A673 (cell line): ENCODE results near the gene TBCEL. TPM values are rescaled to one million over a fixed set of nuclear protein-coding genes. Genes with fewer than 3 reads are reported as not detected.

Experiments used
- BruUV-seq: library from RNA; stranded (reverse); fragments of 400-500 nt; replicated peaks from 2 replicates; lab custom pipeline; 2021; lab: Mats Ljungman, UMichigan
- CTCF ChIA-PET: fragments of 300-600 bp; sonication (Branson Sonifier 250); formaldehyde crosslinking; loops from one replicate; lab custom pipeline; 2022; ENCODE audit warnings: antibody characterized with exemption; lab: Charles Lee
- POLR2A ChIA-PET: fragments of 300-600 bp; sonication (Branson Sonifier 250); formaldehyde crosslinking; loops from one replicate; lab custom pipeline; 2022; ENCODE audit warnings: antibody characterized with exemption; ENCODE audit not compliant: low non-redundant PET; lab: Charles Lee
- DNase-seq: peaks from one replicate; pipeline ENCODE4 v3.0.0-alpha.2; 2015; ENCODE audit warnings: low spot score
- H3K27ac ChIP-seq: fragments of 200-600 bp; sonication (generic); 2 replicates; pipeline ENCODE4 v1.5.1; 2016; ENCODE audit warnings: mixed run types, low read depth, mild to moderate bottlenecking, mixed read lengths, antibody characterized with exemption, low read length; ENCODE audit not compliant: poor library complexity, severe bottlenecking
- H3K27me3 ChIP-seq: fragments of 200-600 bp; sonication (generic); replicated peaks from 2 replicates; pipeline ENCODE4 v1.6.1; 2017; ENCODE audit warnings: mixed run types, low read depth, mild to moderate bottlenecking, mixed read lengths, antibody characterized with exemption, low read length; ENCODE audit not compliant: insufficient read depth, poor library complexity
- H3K36me3 ChIP-seq: fragments of 200-600 bp; sonication (generic); 2 replicates; pipeline ENCODE4 v1.6.1; 2016; ENCODE audit warnings: mixed run types, mild to moderate bottlenecking, mixed read lengths, antibody characterized with exemption, low read length; ENCODE audit not compliant: insufficient read depth, poor library complexity, severe bottlenecking
- H3K4me1 ChIP-seq: fragments of 200-600 bp; sonication (generic); 2 replicates; pipeline ENCODE4 v1.6.1; 2017; ENCODE audit warnings: mixed run types, mild to moderate bottlenecking, mixed read lengths, antibody characterized with exemption, low read length; ENCODE audit not compliant: insufficient read depth, poor library complexity, severe bottlenecking
- H3K4me3 ChIP-seq: fragments of 200-600 bp; sonication (generic); 2 replicates; pipeline ENCODE4 v1.5.1; 2016; ENCODE audit warnings: low read depth, mixed run types, mild to moderate bottlenecking, mixed read lengths, low read length; ENCODE audit not compliant: poor library complexity, severe bottlenecking
- H3K9me3 ChIP-seq: fragments of 200-600 bp; sonication (generic); 2 replicates; pipeline ENCODE4 v1.6.1; 2016; ENCODE audit warnings: mixed run types, low read depth, mild to moderate bottlenecking, mixed read lengths, antibody characterized with exemption, low read length; ENCODE audit not compliant: poor library complexity, severe bottlenecking
- EZH2 ChIP-seq: fragments of 200-600 bp; sonication (generic); IDR thresholded peaks from 2 replicates; pipeline ENCODE4 v1.6.1; 2017; ENCODE audit warnings: borderline replicate concordance, low read depth, mild to moderate bottlenecking, mixed read lengths, antibody characterized with exemption, low read length; ENCODE audit not compliant: poor library complexity, severe bottlenecking
- intact Hi-C: fragments of 100-400 bp; cut with micrococcal nuclease; formaldehyde crosslinking; loops from one replicate; pipeline ENCODE4 v1.10.0; 2022; ENCODE audit not compliant: unreplicated experiment
- total RNA-seq: library from RNA; stranded (reverse); gene quantifications from 2 replicates; pipeline ENCODE4 v1.2.3, GENCODE V29; 2021
- TF ChIP-seq, protein P1 (sequence below): fragments of 300-800, 200-600 bp; sonication (generic); conservative IDR thresholded peaks from 2 replicates; pipeline ENCODE4 v1.5.1; 2017; ENCODE audit warnings: low read depth, mild to moderate bottlenecking, antibody characterized with exemption, low read length, moderate library complexity, mixed read lengths

The TBCEL gene
- total RNA-seq, 1 experiment from 2014 or later: 22.4 TPM

DNA sequence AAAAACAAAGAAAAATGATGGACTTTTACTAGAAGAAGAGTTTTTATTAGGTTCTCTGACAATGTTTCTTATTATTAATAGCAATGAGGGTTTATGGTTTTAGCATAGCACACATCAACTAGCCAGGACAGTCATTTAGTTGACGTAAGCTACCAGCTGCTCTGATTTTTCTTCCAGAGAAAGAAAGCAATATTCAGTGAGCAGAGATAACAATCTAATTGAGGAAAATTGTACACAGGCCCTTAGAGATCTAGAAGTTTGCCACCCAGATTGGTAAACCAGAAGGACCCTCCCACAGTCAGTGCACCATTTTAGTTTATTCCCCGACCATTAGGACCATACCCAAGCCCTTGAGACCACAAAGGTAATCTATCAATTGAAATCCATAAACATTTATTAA, 28.7 kb upstream of the TBCEL start:
- peaks cover 72% of the 10 kb centered on the region for H3K27me3 ChIP-seq
- ChIA-PET CTCF (no interaction called here), POLR2A (no interaction called here)
- no peaks in the 10 kb centered on the region for H3K36me3 ChIP-seq
- no peak overlapping the region for H3K4me3 ChIP-seq
- no peak overlapping the region for H3K27ac ChIP-seq
- no peak for DNase-seq
- no peaks in the 10 kb centered on the region for H3K4me1 ChIP-seq
- no TSS peak for BruUV-seq
- intact Hi-C loops: no loop called here
- TF ChIP-seq EZH2: no peak
- TF ChIP-seq, protein P1, sequence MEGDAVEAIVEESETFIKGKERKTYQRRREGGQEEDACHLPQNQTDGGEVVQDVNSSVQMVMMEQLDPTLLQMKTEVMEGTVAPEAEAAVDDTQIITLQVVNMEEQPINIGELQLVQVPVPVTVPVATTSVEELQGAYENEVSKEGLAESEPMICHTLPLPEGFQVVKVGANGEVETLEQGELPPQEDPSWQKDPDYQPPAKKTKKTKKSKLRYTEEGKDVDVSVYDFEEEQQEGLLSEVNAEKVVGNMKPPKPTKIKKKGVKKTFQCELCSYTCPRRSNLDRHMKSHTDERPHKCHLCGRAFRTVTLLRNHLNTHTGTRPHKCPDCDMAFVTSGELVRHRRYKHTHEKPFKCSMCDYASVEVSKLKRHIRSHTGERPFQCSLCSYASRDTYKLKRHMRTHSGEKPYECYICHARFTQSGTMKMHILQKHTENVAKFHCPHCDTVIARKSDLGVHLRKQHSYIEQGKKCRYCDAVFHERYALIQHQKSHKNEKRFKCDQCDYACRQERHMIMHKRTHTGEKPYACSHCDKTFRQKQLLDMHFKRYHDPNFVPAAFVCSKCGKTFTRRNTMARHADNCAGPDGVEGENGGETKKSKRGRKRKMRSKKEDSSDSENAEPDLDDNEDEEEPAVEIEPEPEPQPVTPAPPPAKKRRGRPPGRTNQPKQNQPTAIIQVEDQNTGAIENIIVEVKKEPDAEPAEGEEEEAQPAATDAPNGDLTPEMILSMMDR: no peak
- H3K9me3 ChIP-seq: no peaks in the 10 kb centered on the region

DNA sequence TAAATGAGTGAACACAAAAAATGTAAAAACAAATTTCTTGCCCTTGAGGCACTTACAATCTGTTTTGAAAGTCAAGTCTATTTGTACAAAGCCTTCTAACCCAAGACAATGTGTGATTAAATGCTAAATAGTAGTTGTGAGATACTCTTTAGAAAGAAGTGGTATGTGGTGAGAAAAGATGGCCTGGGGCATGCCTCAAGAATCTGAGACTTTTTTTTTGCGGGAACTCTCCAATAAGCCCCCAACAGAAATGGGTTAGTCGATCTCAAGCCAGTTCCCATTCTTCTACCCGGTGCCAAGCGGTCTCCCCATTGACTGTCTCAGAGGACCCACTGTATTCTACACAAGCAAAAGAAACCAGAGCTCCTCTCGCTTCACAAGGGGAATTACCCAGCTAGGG, 26.9 kb upstream of the TBCEL start:
- no peak for TF ChIP-seq EZH2
- TF ChIP-seq, protein P1: no peak
- no TSS peak for BruUV-seq
- Histone ChIP-seq H3K27me3 (peaks cover 55% of the 10 kb centered on the region), H3K9me3 (no peaks in the 10 kb centered on the region), H3K36me3 (no peaks in the 10 kb centered on the region), H3K4me1 (no peaks in the 10 kb centered on the region), H3K4me3 (no peak overlapping the region), H3K27ac (no peak overlapping the region)
- DNase-seq: no peak
- intact Hi-C loops: no loop called here
- ChIA-PET CTCF (interaction anchor here (0.5 kb wide), 1 partner anchor 1659 kb away, joined by 3 read pairs; no protein-coding TSS in a partner anchor), POLR2A (interaction anchor here (0.7 kb wide), 1 partner anchor 58 kb away, joined by 6 read pairs; no protein-coding TSS in a partner anchor)

DNA sequence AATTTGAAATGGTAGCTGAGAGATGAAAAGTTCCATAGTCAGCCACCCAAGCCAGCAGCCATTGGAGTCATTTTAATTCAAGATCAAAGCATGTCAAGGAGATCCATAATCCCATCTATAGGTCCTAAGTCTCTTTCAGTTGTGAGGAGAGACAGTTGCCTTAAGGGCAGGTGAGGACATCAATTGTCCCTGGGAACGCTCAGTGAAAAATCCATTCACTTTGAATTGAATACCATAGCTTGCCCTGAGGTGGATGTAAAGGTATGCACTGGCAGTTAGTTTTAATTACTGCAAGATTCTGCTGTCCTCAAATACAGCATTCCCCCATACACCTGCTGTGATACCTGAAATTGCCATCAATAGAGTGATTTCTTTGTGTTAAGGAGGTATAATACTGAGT, 25.3 kb upstream of the TBCEL start:
- Histone ChIP-seq H3K36me3 (no peaks in the 10 kb centered on the region), H3K9me3 (no peaks in the 10 kb centered on the region), H3K4me3 (no peak overlapping the region), H3K27ac (no peak overlapping the region), H3K4me1 (no peaks in the 10 kb centered on the region), H3K27me3 (peaks cover 58% of the 10 kb centered on the region)
- no TSS peak for BruUV-seq
- CTCF ChIA-PET: no interaction called here
- no peak for DNase-seq
- intact Hi-C loops: no loop called here
- POLR2A ChIA-PET: no interaction called here
- TF ChIP-seq, protein P1: no peak
- TF ChIP-seq EZH2: no peak
